Adrenal gland (tissue), 12 donors: ENCODE results near the gene TBC1D1. TPM values are rescaled to one million over a fixed set of nuclear protein-coding genes. Genes with fewer than 3 reads are reported as not detected.

Experiments used
- DNase-seq, 7 donors: peaks; one replicate each; pipeline ENCODE4 v3.0.0-alpha.2; 2019 to 2020
- H3K27ac ChIP-seq, 5 donors: fragments of 200-600 bp; sonication (generic) in 4 of 5; 1 replicate in 3 of 5; 2 replicates in 2 of 5; pipeline versions ENCODE4 v1.5.1 to v1.8.0; 2016 to 2020; ENCODE audit warnings: mild to moderate bottlenecking in 1 of 5
- H3K27me3 ChIP-seq: fragments of 200-600 bp; 2 replicates; pipeline ENCODE4 v1.8.0; 2021
- H3K36me3 ChIP-seq, 2 donors: fragments of 200-600 bp; replicated peaks in 1 of 2; 1 replicate in 1 of 2; 2 replicates in 1 of 2; pipeline versions ENCODE4 v1.5.1 to v1.8.0; 2018 to 2022
- H3K4me1 ChIP-seq, 2 donors: fragments of 200-600 bp; replicated peaks in 1 of 2; 1 replicate in 1 of 2; 2 replicates in 1 of 2; pipeline versions ENCODE4 v1.5.1 to v1.8.0; 2018 to 2021
- H3K4me3 ChIP-seq, 4 donors: fragments of 200-600 bp; sonication (generic) in 3 of 4; one replicate each; pipeline ENCODE4 v1.5.1; 2016 to 2018
- H3K9me3 ChIP-seq, 3 donors: fragments of 200-600 bp; sonication (generic) in 1 of 3; replicated peaks in 1 of 3; 1 replicate in 2 of 3; 2 replicates in 1 of 3; pipeline versions ENCODE4 v1.5.1 to v1.8.0; 2016 to 2021
- CTCF ChIP-seq, 6 experiments: fragments of 450-650 bp in 4 of 6; fragments of 200-600 bp in 2 of 6; sonication (generic) in 1 of 6; IDR thresholded peaks; 1 replicate in 5 of 6; 2 replicates in 1 of 6; pipeline versions ENCODE4 v1.5.1 to v1.8.0; 2016 to 2021; ENCODE audit warnings: antibody characterized with exemption in 6 of 6, mild to moderate bottlenecking in 2 of 6, moderate library complexity in 1 of 6
- POLR2A ChIP-seq, 2 donors: fragments of 450-650 bp; IDR thresholded peaks; one replicate each; pipeline ENCODE4 v1.6.1; 2017; ENCODE audit warnings: antibody characterized with exemption in 2 of 2, mild to moderate bottlenecking in 2 of 2, moderate library complexity in 1 of 2
- WGBS, 4 donors: extraction: QIAGEN DNeasy Blood & Tissue Kit in 2 of 4; methylation state at CpG; one replicate each; pipeline versions ENCODE4 v1.1.5 to v1.1.7; 2013 to 2017; 5-methylcytosine and 5-hydroxymethylcytosine counted together
- intact Hi-C, 2 donors: fragments of 100-400 bp; cut with DNase I; formaldehyde crosslinking; loops; one replicate each; pipeline versions ENCODE4 v1.14.1 to v1.15.0; 2022 to 2023
- polyA plus RNA-seq, 3 donors: library from polyadenylated mRNA; stranded (reverse); fragments of 200-250 nt in 2 of 3; fragments of 350-450 nt in 1 of 3; fragmentation: Illumina TruSeq in 1 of 3; extraction: RNeasy Lipid Tissue Mini Kit (QIAGEN cat#74804) in 1 of 3; gene quantifications; one replicate each; pipeline ENCODE4 v1.2.3, GENCODE V29; 2013 to 2014
- total RNA-seq, 9 donors: library from RNA; depleted of rRNA in 4 of 9; stranded (reverse); fragments of >200 nt in 4 of 9; fragments of 120-200 nt in 1 of 9; fragmentation: NEBNext Ultra II Directional in 1 of 9; extraction: Animal tissue kit (Norgen Biotek cat#: 25700) in 1 of 9; gene quantifications; one replicate each; pipeline versions ENCODE4 v1.1.0 to v1.2.4, GENCODE V29; 2013 to 2023
- donor health status: healthy with polysubstance abuse.
- donor health status: Bipolar disorder and iron deficiency.
- donor health status: DM: yes; HTN: yes; CAD: no.
- donor health status: DM: no; HTN: no; CAD: no.
- donor health status: DM: no; HTN: no; CAD: no.
- donor health status: DM: yes; HTN: yes; CAD: no.

Gene TBC1D1
- total and polyA plus RNA-seq, 12 donors = 16.3 to 77.3 (median 25.7) TPM

- TF ChIP-seq CTCF (IDR thresholded peaks at IDR 0.05) (no peak), POLR2A (IDR thresholded peaks at IDR 0.05) (no peak)
- Histone ChIP-seq H3K9me3 (no peaks in the 10 kb centered on the region), H3K36me3 (no peaks in the 10 kb centered on the region), H3K27me3 (no peaks in the 10 kb centered on the region), H3K4me1 (no peaks in the 10 kb centered on the region), H3K27ac (no peak overlapping the region), H3K4me3 (no peak overlapping the region)
- no peak for DNase-seq
- WGBS, 4 donors = 86 to 93% (median 90%) methylated on average over 3 of the region's 3 CpGs
- intact Hi-C loops = no loop called here
These were observed 111.0 kb downstream of the TBC1D1 start for GRCh38 chr4:38001927-38002326.

- DNase-seq = no peak
- Histone ChIP-seq H3K4me1 (no peaks in the 10 kb centered on the region), H3K4me3 (no peak overlapping the region), H3K27ac (no peak overlapping the region), H3K36me3 (no peaks in the 10 kb centered on the region), H3K27me3 (no peaks in the 10 kb centered on the region), H3K9me3 (no peaks in the 10 kb centered on the region)
- intact Hi-C loops = no loop called here
- no peak for TF ChIP-seq CTCF (IDR thresholded peaks at IDR 0.05)
- no peak for TF ChIP-seq POLR2A (IDR thresholded peaks at IDR 0.05)
- 90 to 94% (median 92%) methylated on average over 3 of the region's 3 CpGs for WGBS, 4 donors
These were observed 111.7 kb downstream of the TBC1D1 start for GRCh38 chr4:38002451-38003071.

DNA sequence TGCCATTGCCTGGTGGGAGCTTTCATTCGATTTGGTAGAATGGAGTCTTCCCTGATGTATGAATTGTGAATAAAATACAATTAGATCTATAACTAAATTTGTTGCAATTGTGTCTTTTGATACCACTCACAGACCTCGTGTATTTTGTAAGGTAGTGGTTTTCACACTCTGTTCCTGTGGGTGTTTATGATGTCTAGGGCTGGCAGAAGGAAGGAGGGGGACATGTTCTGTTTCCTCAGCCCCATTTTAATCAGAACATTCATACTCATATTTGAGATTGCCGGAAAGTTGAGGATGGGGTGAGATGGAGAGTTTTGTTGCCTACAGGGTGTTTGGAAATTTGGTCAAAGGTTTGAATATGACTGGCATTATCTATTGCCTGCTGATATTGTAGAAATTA is 112.2 kb downstream of the TBC1D1 start:
- Histone ChIP-seq H3K4me1 (no peaks in the 10 kb centered on the region), H3K36me3 (no peaks in the 10 kb centered on the region), H3K27ac (no peak overlapping the region), H3K9me3 (no peaks in the 10 kb centered on the region), H3K27me3 (no peaks in the 10 kb centered on the region), H3K4me3 (no peak overlapping the region)
- no peak for DNase-seq
- intact Hi-C loops = no loop called here
- WGBS, 4 donors = 78 to 85% (median 81%) methylated on average over 3 of the region's 3 CpGs
- no peak for TF ChIP-seq CTCF (IDR thresholded peaks at IDR 0.05)
- TF ChIP-seq POLR2A (IDR thresholded peaks at IDR 0.05) = no peak

DNA sequence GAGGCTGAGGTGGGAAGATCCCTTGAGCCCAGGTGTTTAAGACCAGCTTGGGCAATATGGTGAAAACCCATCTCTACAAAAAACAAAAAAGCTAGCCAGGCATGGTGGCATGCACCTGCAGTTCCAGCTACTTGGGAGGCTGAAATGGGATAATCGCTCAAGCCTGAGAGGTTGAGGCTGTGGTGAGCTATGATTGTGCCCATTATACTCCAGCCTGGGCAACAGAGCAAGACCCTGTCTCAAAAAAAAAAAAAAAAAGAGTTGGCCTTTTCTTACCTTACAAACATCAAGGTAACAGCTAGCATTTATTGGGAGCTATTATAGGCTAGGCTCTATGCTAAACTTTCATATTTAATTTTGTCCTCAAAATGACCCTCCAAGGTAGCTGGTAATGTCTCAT is 112.7 kb downstream of the TBC1D1 start:
- Histone ChIP-seq H3K4me3 (no peak overlapping the region), H3K27me3 (no peaks in the 10 kb centered on the region), H3K9me3 (no peaks in the 10 kb centered on the region), H3K27ac (no peak overlapping the region), H3K4me1 (no peaks in the 10 kb centered on the region), H3K36me3 (no peaks in the 10 kb centered on the region)
- intact Hi-C loops = no loop called here
- TF ChIP-seq POLR2A (IDR thresholded peaks at IDR 0.05) (no peak), CTCF (IDR thresholded peaks at IDR 0.05) (no peak)
- 87 to 100% (median 95%) methylated on average over 1 of the region's 1 CpG for WGBS, 4 donors
- no peak for DNase-seq
